ENCODE measurements around the gene FOXN4.

Gene FOXN4

GRCh38 chr12:109295764-109296425 lies 13.2 kb downstream of the FOXN4 start:
- Histone ChIP-seq H3K4me3 (ENCODE audit: low read depth, low read length, poor library complexity, severe bottlenecking) (no peak overlapping the region), H3K27me3 (ENCODE audit: insufficient read depth, low read length) (no peaks in the 10 kb centered on the region), H3K9ac (ENCODE audit: low read length) (no peak overlapping the region), H4K20me1 (ENCODE audit: insufficient read depth, low read length) (no peaks in the 10 kb centered on the region), H3K4me1 (ENCODE audit: insufficient read depth, low read length, severe bottlenecking) (no peaks in the 10 kb centered on the region), H3F3A (ENCODE audit: insufficient read depth, low read length) (no peaks in the 10 kb centered on the region), H2AFZ (ENCODE audit: low read length) (no peak overlapping the region), H3K9me3 (ENCODE audit: low read length) (no peaks in the 10 kb centered on the region), H3K79me2 (ENCODE audit: insufficient read depth, low read length) (no peaks in the 10 kb centered on the region), H3K36me3 (ENCODE audit: insufficient read depth, low read length) (no peaks in the 10 kb centered on the region), H3K9me2 (ENCODE audit: low read depth, low read length) (no peaks in the 10 kb centered on the region), H3K27ac (ENCODE audit: low read depth, low read length, poor library complexity, severe bottlenecking) (no peak overlapping the region), H3K4me2 (ENCODE audit: low read length) (no peak overlapping the region)
- TF ChIP-seq, protein P1, sequence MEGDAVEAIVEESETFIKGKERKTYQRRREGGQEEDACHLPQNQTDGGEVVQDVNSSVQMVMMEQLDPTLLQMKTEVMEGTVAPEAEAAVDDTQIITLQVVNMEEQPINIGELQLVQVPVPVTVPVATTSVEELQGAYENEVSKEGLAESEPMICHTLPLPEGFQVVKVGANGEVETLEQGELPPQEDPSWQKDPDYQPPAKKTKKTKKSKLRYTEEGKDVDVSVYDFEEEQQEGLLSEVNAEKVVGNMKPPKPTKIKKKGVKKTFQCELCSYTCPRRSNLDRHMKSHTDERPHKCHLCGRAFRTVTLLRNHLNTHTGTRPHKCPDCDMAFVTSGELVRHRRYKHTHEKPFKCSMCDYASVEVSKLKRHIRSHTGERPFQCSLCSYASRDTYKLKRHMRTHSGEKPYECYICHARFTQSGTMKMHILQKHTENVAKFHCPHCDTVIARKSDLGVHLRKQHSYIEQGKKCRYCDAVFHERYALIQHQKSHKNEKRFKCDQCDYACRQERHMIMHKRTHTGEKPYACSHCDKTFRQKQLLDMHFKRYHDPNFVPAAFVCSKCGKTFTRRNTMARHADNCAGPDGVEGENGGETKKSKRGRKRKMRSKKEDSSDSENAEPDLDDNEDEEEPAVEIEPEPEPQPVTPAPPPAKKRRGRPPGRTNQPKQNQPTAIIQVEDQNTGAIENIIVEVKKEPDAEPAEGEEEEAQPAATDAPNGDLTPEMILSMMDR (IDR thresholded peaks at IDR 0.05; ENCODE audit: low read length) = no peak
- TF ChIP-seq EZH2 (IDR thresholded peaks at IDR 0.05; ENCODE audit: borderline replicate concordance, low read length) = no peak

- Histone ChIP-seq H3K79me2 (ENCODE audit: insufficient read depth, low read length) (no peaks in the 10 kb centered on the region), H4K20me1 (ENCODE audit: insufficient read depth, low read length) (no peaks in the 10 kb centered on the region), H3K9ac (ENCODE audit: low read length) (no peak overlapping the region), H3K27ac (ENCODE audit: low read depth, low read length, poor library complexity, severe bottlenecking) (no peak overlapping the region), H3K36me3 (ENCODE audit: insufficient read depth, low read length) (no peaks in the 10 kb centered on the region), H2AFZ (ENCODE audit: low read length) (no peak overlapping the region), H3K27me3 (ENCODE audit: insufficient read depth, low read length) (no peaks in the 10 kb centered on the region), H3K9me2 (ENCODE audit: low read depth, low read length) (no peaks in the 10 kb centered on the region), H3K9me3 (ENCODE audit: low read length) (no peaks in the 10 kb centered on the region), H3K4me3 (ENCODE audit: low read depth, low read length, poor library complexity, severe bottlenecking) (no peak overlapping the region), H3F3A (ENCODE audit: insufficient read depth, low read length) (no peaks in the 10 kb centered on the region), H3K4me1 (ENCODE audit: insufficient read depth, low read length, severe bottlenecking) (no peaks in the 10 kb centered on the region), H3K4me2 (ENCODE audit: low read length) (no peak overlapping the region)
- TF ChIP-seq, protein P1 (IDR thresholded peaks at IDR 0.05; ENCODE audit: low read length) = no peak
- TF ChIP-seq EZH2 (IDR thresholded peaks at IDR 0.05; ENCODE audit: borderline replicate concordance, low read length) = no peak
Measured at GRCh38 chr12:109294286-109294796, 14.7 kb downstream of the FOXN4 start.

- Histone ChIP-seq H3F3A (ENCODE audit: insufficient read depth, low read length) (no peaks in the 10 kb centered on the region), H2AFZ (ENCODE audit: low read length) (no peak overlapping the region), H4K20me1 (ENCODE audit: insufficient read depth, low read length) (no peaks in the 10 kb centered on the region), H3K27ac (ENCODE audit: low read depth, low read length, poor library complexity, severe bottlenecking) (no peak overlapping the region), H3K79me2 (ENCODE audit: insufficient read depth, low read length) (no peaks in the 10 kb centered on the region), H3K9me2 (ENCODE audit: low read depth, low read length) (no peaks in the 10 kb centered on the region), H3K4me1 (ENCODE audit: insufficient read depth, low read length, severe bottlenecking) (no peaks in the 10 kb centered on the region), H3K4me2 (ENCODE audit: low read length) (no peak overlapping the region), H3K4me3 (ENCODE audit: low read depth, low read length, poor library complexity, severe bottlenecking) (no peak overlapping the region), H3K36me3 (ENCODE audit: insufficient read depth, low read length) (no peaks in the 10 kb centered on the region), H3K9ac (ENCODE audit: low read length) (no peak overlapping the region), H3K9me3 (ENCODE audit: low read length) (no peaks in the 10 kb centered on the region), H3K27me3 (ENCODE audit: insufficient read depth, low read length) (no peaks in the 10 kb centered on the region)
- TF ChIP-seq, protein P1 (IDR thresholded peaks at IDR 0.05; ENCODE audit: low read length) = no peak
- TF ChIP-seq EZH2 (IDR thresholded peaks at IDR 0.05; ENCODE audit: borderline replicate concordance, low read length) = no peak
Measured at GRCh38 chr12:109293106-109293505, 16.0 kb downstream of the FOXN4 start.

Data from OCI-LY1 (cell line).